Measurements from ENCODE around the gene DOCK9.
"Not testable (repeated sequence)": the region's sequence is repeated elsewhere in the genome, so short reads cannot be mapped to it uniquely, and the experiment has no call there.

DOCK9 gene

DNA sequence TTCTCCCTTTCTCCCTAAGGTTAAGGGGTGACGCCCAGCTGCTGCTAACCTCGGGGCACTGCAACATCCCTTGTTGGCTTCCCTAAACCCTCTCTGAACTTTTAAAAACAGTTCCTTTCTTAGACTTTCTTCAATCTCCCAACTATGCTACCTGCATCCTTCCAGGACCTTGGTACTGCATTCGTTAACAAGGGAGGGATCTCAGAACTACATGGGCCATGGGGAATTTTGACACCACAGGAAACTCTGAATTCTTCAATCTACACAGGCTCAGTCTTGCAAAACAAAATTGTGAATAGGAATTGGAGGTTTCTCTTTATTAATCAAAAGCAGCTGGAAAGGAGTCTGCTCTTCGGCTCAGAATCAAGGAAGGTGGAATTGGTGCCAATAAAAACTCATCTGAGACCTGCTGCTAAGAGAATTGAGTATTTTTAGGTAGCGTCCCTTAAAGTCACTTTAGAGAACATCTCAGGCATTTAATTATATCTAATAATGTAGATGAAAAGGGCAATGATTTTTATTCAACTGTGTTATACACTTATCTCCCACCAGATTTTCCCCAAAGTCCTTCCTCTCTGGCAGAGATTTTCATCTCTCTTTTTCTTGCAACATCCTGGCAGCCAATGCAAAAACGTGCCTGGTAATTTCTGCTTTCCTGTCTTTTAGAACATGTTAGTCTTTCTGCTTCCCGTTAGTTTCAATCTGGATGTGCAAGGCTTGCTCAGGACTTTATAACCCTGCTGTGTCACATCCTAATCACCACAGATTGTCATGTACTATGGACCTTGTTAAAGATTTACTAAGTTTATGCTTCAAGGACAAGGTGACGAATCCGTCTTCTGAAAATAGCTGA is 156.3 kb downstream of the DOCK9 start:
- peaks cover 22% of the 10 kb centered on the region for H3K4me1 ChIP-seq (ENCODE audit: insufficient read depth, low read length)
- H3K4me3 ChIP-seq (ENCODE audit: low read length): no peak overlapping the region
- H3K9ac ChIP-seq (ENCODE audit: low read depth, low read length): peak overlapping the region; percentile 21; the same call in 1 of the 2 replicates
- H3K27ac ChIP-seq (ENCODE audit: low read length): no peak overlapping the region
- no peaks in the 10 kb centered on the region for H3K36me3 ChIP-seq (ENCODE audit: insufficient read depth, low read depth, low read length)
- H3K9me3 ChIP-seq (ENCODE audit: insufficient read depth, low read depth, low read length): no peaks in the 10 kb centered on the region
- no peaks in the 10 kb centered on the region for H3K27me3 ChIP-seq (ENCODE audit: insufficient read depth, low read length)

DNA sequence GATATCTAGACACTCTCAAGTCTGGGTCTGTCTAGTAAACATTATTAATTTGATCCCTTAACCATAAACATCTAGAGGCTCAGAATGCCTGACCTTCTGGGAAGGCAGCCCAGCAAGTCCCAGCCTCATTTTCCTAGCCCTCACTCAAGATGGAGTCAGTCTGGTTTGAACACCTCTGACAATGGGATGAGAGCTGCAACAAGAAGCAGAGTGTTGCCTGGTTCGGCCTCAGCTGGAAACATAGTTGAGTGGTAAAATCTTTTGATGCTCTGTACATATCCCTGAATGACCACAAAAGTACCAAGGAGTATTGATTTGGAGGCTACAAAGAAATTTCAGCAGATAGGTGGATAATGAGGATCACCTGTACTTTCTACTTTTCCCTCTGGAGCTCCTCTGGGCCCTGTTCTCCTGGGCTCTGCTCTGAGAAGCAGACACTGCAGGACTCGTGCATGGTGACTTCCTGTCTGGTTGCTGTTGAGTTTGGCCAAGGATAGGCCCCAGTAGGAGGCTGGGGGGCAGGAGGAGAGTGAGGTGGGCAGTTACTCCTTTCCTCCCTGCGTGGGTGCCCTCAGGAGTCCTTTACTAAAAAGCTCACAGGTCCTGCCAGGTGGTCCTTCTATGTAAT is 157.0 kb downstream of the DOCK9 start:
- Histone ChIP-seq H3K4me3 (ENCODE audit: low read length) (no peak overlapping the region), H3K9ac (ENCODE audit: low read depth, low read length) (peak overlapping the region; percentile 21; the same call in 1 of the 2 replicates), H3K4me1 (ENCODE audit: insufficient read depth, low read length) (peaks cover 14% of the 10 kb centered on the region; the same call in 1 of the 2 replicates), H3K27me3 (ENCODE audit: insufficient read depth, low read length) (no peaks in the 10 kb centered on the region), H3K27ac (ENCODE audit: low read length) (no peak overlapping the region), H3K36me3 (ENCODE audit: insufficient read depth, low read depth, low read length) (no peaks in the 10 kb centered on the region), H3K9me3 (ENCODE audit: insufficient read depth, low read depth, low read length) (no peaks in the 10 kb centered on the region)

DNA sequence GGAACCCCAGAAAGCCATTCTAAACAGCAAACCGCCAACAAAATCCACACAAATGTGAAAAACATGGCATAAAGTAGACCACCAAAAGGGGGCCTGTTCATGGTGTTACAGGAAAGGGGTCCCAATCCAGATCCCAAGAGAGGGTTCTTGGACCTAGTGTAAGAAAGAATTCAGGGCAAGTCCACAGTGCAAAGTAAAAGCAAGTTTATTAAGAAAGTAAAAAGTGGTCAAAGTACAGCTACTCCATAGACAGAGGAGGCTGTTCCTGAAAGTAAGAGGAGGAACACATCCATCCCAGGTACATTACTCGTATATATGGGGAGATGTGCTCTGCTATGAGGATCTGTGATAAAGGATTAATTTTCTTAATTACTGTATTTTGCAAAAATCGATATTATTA is 157.6 kb downstream of the DOCK9 start:
- no peak overlapping the region for H3K4me3 ChIP-seq (ENCODE audit: low read length)
- no peaks in the 10 kb centered on the region for H3K27me3 ChIP-seq (ENCODE audit: insufficient read depth, low read length)
- no peaks in the 10 kb centered on the region for H3K36me3 ChIP-seq (ENCODE audit: insufficient read depth, low read depth, low read length)
- H3K4me1 ChIP-seq (ENCODE audit: insufficient read depth, low read length): peaks cover 13% of the 10 kb centered on the region; the same call in 1 of the 2 replicates
- H3K9ac ChIP-seq (ENCODE audit: low read depth, low read length): no peak overlapping the region
- H3K27ac ChIP-seq (ENCODE audit: low read length): no peak overlapping the region
- H3K9me3 ChIP-seq (ENCODE audit: insufficient read depth, low read depth, low read length): no peaks in the 10 kb centered on the region

GRCh38 chr13:98819382-98820010 is 158.4 kb downstream of the DOCK9 start:
- Histone ChIP-seq H3K4me1 (ENCODE audit: insufficient read depth, low read length) (peaks cover 13% of the 10 kb centered on the region; the same call in 1 of the 2 replicates), H3K27ac (ENCODE audit: low read length) (no peak overlapping the region), H3K36me3 (ENCODE audit: insufficient read depth, low read depth, low read length) (no peaks in the 10 kb centered on the region), H3K4me3 (ENCODE audit: low read length) (no peak overlapping the region), H3K9ac (ENCODE audit: low read depth, low read length) (no peak overlapping the region), H3K9me3 (ENCODE audit: insufficient read depth, low read depth, low read length) (no peaks in the 10 kb centered on the region), H3K27me3 (ENCODE audit: insufficient read depth, low read length) (no peaks in the 10 kb centered on the region)

GRCh38 chr13:98816406-98816805 is 161.5 kb downstream of the DOCK9 start:
- no peaks in the 10 kb centered on the region for H3K36me3 ChIP-seq (ENCODE audit: insufficient read depth, low read depth, low read length)
- no peak overlapping the region for H3K27ac ChIP-seq (ENCODE audit: low read length)
- H3K9ac ChIP-seq (ENCODE audit: low read depth, low read length): no peak overlapping the region
- H3K4me3 ChIP-seq (ENCODE audit: low read length): no peak overlapping the region
- no peaks in the 10 kb centered on the region for H3K9me3 ChIP-seq (ENCODE audit: insufficient read depth, low read depth, low read length)
- no peaks in the 10 kb centered on the region for H3K27me3 ChIP-seq (ENCODE audit: insufficient read depth, low read length)
- peaks cover 6% of the 10 kb centered on the region; the same call in 1 of the 2 replicates for H3K4me1 ChIP-seq (ENCODE audit: insufficient read depth, low read length)

GRCh38 chr13:98813993-98814392 is 163.9 kb downstream of the DOCK9 start:
- no peaks in the 10 kb centered on the region for H3K27me3 ChIP-seq (ENCODE audit: insufficient read depth, low read length)
- H3K36me3 ChIP-seq (ENCODE audit: insufficient read depth, low read depth, low read length): no peaks in the 10 kb centered on the region
- H3K9me3 ChIP-seq (ENCODE audit: insufficient read depth, low read depth, low read length): no peaks in the 10 kb centered on the region
- H3K4me1 ChIP-seq (ENCODE audit: insufficient read depth, low read length): no peaks in the 10 kb centered on the region
- no peak overlapping the region for H3K4me3 ChIP-seq (ENCODE audit: low read length)
- no peak overlapping the region for H3K27ac ChIP-seq (ENCODE audit: low read length)
- no peak overlapping the region for H3K9ac ChIP-seq (ENCODE audit: low read depth, low read length)

DNA sequence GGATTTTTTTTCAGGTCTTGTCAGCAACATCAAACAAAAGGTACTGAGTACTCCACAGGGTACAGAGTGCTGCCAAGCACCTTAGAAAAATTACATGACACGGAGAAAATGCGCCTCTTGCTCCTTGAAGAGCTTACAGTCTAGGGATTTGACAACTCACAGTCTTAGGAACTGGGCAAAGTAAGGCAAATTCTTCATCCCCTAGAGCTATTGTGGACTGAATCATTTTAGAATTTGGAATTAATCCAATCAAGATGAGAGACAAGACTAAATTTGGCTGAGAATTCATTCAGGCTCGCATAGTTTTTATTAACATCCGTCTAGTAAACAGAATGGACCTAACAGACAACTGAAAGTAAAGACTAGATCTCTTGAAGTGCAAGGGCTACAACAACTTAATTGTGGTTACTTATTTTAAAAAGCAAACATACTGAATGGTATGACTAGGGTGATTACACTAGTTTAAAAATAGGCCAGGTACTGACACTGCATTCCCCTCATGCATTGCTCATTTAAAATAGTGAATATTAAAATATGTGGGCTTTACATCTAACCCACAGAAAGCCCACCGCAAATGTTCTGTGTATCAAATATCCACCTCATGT is 165.6 kb downstream of the DOCK9 start:
- H3K9ac ChIP-seq (ENCODE audit: low read depth, low read length); H3K27me3 ChIP-seq (ENCODE audit: insufficient read depth, low read length); H3K4me3 ChIP-seq (ENCODE audit: low read length); H3K36me3 ChIP-seq (ENCODE audit: insufficient read depth, low read depth, low read length); H3K9me3 ChIP-seq (ENCODE audit: insufficient read depth, low read depth, low read length); H3K27ac ChIP-seq (ENCODE audit: low read length): not testable (repeated sequence)
- H3K4me1 ChIP-seq (ENCODE audit: insufficient read depth, low read length): peaks cover 13% of the 10 kb centered on the region; the same call in 1 of the 2 replicates

DNA sequence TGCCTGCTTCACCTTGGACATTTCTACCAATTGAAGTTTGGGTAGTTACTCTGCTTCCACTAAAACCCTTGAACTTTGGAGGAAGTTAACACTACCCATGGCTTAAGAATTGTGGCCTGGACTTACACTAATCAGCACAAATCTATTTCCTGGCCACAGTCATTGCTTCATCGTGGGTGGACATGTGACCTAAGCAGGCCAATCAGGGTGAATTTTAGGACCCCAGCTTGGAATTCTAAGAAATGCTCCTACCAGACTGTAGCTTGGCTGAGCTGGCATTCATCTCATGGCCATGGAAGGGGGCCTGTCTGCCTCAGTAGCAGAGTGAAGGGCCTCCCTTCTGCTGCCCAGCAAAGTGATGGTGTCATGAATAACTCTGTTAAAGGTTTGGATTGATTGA is 167.1 kb downstream of the DOCK9 start:
- Histone ChIP-seq H3K9me3 (ENCODE audit: insufficient read depth, low read depth, low read length) (no peaks in the 10 kb centered on the region), H3K4me3 (ENCODE audit: low read length) (no peak overlapping the region), H3K9ac (ENCODE audit: low read depth, low read length) (no peak overlapping the region), H3K36me3 (ENCODE audit: insufficient read depth, low read depth, low read length) (no peaks in the 10 kb centered on the region), H3K27me3 (ENCODE audit: insufficient read depth, low read length) (no peaks in the 10 kb centered on the region), H3K27ac (ENCODE audit: low read length) (no peak overlapping the region), H3K4me1 (ENCODE audit: insufficient read depth, low read length) (peaks cover 18% of the 10 kb centered on the region; the same call in 1 of the 2 replicates)

GRCh38 chr13:98809345-98809777 is 168.5 kb downstream of the DOCK9 start:
- H3K36me3 ChIP-seq (ENCODE audit: insufficient read depth, low read depth, low read length): no peaks in the 10 kb centered on the region
- no peak overlapping the region for H3K27ac ChIP-seq (ENCODE audit: low read length)

GRCh38 chr13:98807774-98808173 is 170.1 kb downstream of the DOCK9 start:
- no peak overlapping the region; the same call in 1 of the 2 replicates for H3K9ac ChIP-seq (ENCODE audit: low read depth, low read length)
- peak overlapping the region; percentile 27; the same call in 1 of the 2 replicates for H3K4me3 ChIP-seq (ENCODE audit: low read length)
- peaks cover 18% of the 10 kb centered on the region; the same call in 1 of the 2 replicates for H3K4me1 ChIP-seq (ENCODE audit: insufficient read depth, low read length)
- no peaks in the 10 kb centered on the region for H3K36me3 ChIP-seq (ENCODE audit: insufficient read depth, low read depth, low read length)
- no peaks in the 10 kb centered on the region for H3K27me3 ChIP-seq (ENCODE audit: insufficient read depth, low read length)
- peak overlapping the region; percentile 25 for H3K27ac ChIP-seq (ENCODE audit: low read length)
- no peaks in the 10 kb centered on the region for H3K9me3 ChIP-seq (ENCODE audit: insufficient read depth, low read depth, low read length)

More at GRCh38 chr13:98809345-98809777, 168.5 kb downstream of the DOCK9 start:
- Histone ChIP-seq H3K4me1 (ENCODE audit: insufficient read depth, low read length) (peaks cover 18% of the 10 kb centered on the region; the same call in 1 of the 2 replicates), H3K9ac (ENCODE audit: low read depth, low read length) (no peak overlapping the region), H3K27me3 (ENCODE audit: insufficient read depth, low read length) (no peaks in the 10 kb centered on the region), H3K4me3 (ENCODE audit: low read length) (no peak overlapping the region), H3K9me3 (ENCODE audit: insufficient read depth, low read depth, low read length) (no peaks in the 10 kb centered on the region)

GRCh38 chr13:98804336-98804855 is 173.5 kb downstream of the DOCK9 start:
- no peaks in the 10 kb centered on the region for H3K36me3 ChIP-seq (ENCODE audit: insufficient read depth, low read depth, low read length)
- no peaks in the 10 kb centered on the region for H3K9me3 ChIP-seq (ENCODE audit: insufficient read depth, low read depth, low read length)
- no peak overlapping the region for H3K4me3 ChIP-seq (ENCODE audit: low read length)
- H3K9ac ChIP-seq (ENCODE audit: low read depth, low read length): no peak overlapping the region
- peaks cover 18% of the 10 kb centered on the region; the same call in 1 of the 2 replicates for H3K4me1 ChIP-seq (ENCODE audit: insufficient read depth, low read length)
- H3K27me3 ChIP-seq (ENCODE audit: insufficient read depth, low read length): no peaks in the 10 kb centered on the region
- no peak overlapping the region for H3K27ac ChIP-seq (ENCODE audit: low read length)
